MCF 10A (cell line): Measurements from ENCODE around the gene PRUNE1. TPM values are rescaled to one million over a fixed set of nuclear protein-coding genes. Genes with fewer than 3 reads are reported as not detected.

Experiments
- BruUV-seq: library from RNA; stranded (reverse); fragments of 400-500 nt; replicated peaks from 2 replicates; lab custom pipeline; 2021; lab: Mats Ljungman, UMichigan
- CTCF ChIA-PET: fragments of 300-600 bp; sonication (Branson Sonifier 250); formaldehyde crosslinking; extraction: SDS; loops from one replicate; lab custom pipeline; 2021; ENCODE audit warnings: antibody characterized with exemption, inconsistent platforms; lab: Yijun Ruan, JAX
- POLR2A ChIA-PET: fragments of 300-600, 350-650 bp; sonication (Branson Sonifier 250); formaldehyde crosslinking; extraction: SDS; loops from one replicate; lab custom pipeline; 2020; ENCODE audit warnings: antibody characterized with exemption, inconsistent platforms; lab: Yijun Ruan, JAX
- DNase-seq: peaks from one replicate; pipeline ENCODE4 v3.0.0-alpha.2; 2018; ENCODE audit not compliant: unreplicated experiment
- H3K27ac Mint-ChIP-seq: one replicate; pipeline ENCODE4 v1.8.0; 2022; ENCODE audit warnings: mild to moderate bottlenecking, low read depth, mixed read lengths; ENCODE audit not compliant: unreplicated experiment
- H3K27me3 Mint-ChIP-seq: one replicate; pipeline ENCODE4 v1.8.0; 2022; ENCODE audit warnings: mixed read lengths; ENCODE audit not compliant: insufficient read depth, unreplicated experiment
- H3K36me3 Mint-ChIP-seq: one replicate; pipeline ENCODE4 v1.8.0; 2022; ENCODE audit warnings: mild to moderate bottlenecking, moderate library complexity, mixed read lengths; ENCODE audit not compliant: insufficient read depth, unreplicated experiment
- H3K4me1 Mint-ChIP-seq: one replicate; pipeline ENCODE4 v1.8.0; 2022; ENCODE audit warnings: mixed read lengths; ENCODE audit not compliant: insufficient read depth, unreplicated experiment
- H3K4me3 Mint-ChIP-seq: one replicate; pipeline ENCODE4 v1.8.0; 2022; ENCODE audit warnings: mild to moderate bottlenecking, moderate library complexity, mixed read lengths; ENCODE audit not compliant: unreplicated experiment
- H3K9me3 Mint-ChIP-seq: one replicate; pipeline ENCODE4 v1.8.0; 2022; ENCODE audit warnings: mixed read lengths; ENCODE audit not compliant: unreplicated experiment
- CTCF ChIP-seq: fragments of 200-600 bp; IDR thresholded peaks from one replicate; pipeline ENCODE4 v1.8.0; 2022; ENCODE audit warnings: antibody characterized with exemption, mild to moderate bottlenecking; ENCODE audit not compliant: unreplicated experiment
- intact Hi-C: fragments of 100-400 bp; cut with micrococcal nuclease; formaldehyde crosslinking; loops from 2 replicates; pipeline ENCODE4 v1.14.1; 2022
- total RNA-seq: library from RNA; stranded (reverse); gene quantifications from 2 replicates; pipeline ENCODE4 v1.2.3, GENCODE V29; 2022

The PRUNE1 gene
- total RNA-seq, 1 experiment from 2014 or later: 17.6 TPM

DNA sequence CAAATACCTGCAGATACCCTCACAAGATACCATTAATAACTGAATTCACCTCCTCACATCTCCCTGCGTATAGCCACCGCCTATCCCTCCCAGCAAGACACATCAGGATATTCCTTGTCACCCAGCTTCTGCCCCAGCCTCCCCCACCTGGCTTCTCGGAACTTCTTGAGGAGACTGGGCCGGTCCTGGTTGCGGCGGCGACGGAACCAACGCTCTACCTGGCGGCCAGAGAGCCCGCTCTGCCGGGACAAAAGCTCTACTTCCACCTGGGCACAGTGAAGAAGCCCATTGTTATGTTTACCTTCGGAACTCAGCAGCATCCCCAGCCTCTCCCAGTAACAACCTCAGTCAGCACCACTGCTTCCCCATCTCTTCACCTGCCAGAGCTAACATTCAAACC, 40.3 kb upstream of the PRUNE1 start:
- no peak for DNase-seq
- Mint-ChIP-seq H3K36me3 (peaks cover 70% of the 10 kb centered on the region), H3K4me3 (no peak overlapping the region), H3K9me3 (no peaks in the 10 kb centered on the region), H3K27me3 (no peaks in the 10 kb centered on the region), H3K27ac (peak overlapping the region; percentile 22), H3K4me1 (peaks cover 33% of the 10 kb centered on the region)
- ChIA-PET CTCF (interaction anchor here (0.7 to 4.4 kb wide), 9 partner anchors 10 to 199 kb away, joined by 3 to 35 read pairs (median 5); no protein-coding TSS in a partner anchor), POLR2A (interaction anchor here (0.6 to 1.5 kb wide), 4 partner anchors 14 to 295 kb away, joined by 3 to 5 read pairs (median 4); partner anchors contain the start of gene C1orf56)
- BruUV-seq: no TSS peak
- TF ChIP-seq CTCF: no peak
- intact Hi-C loops: no loop called here

GRCh38 chr1:150968491-150968890, 39.8 kb upstream of the PRUNE1 start:
- no peaks in the 10 kb centered on the region for H3K27me3 Mint-ChIP-seq
- ChIA-PET CTCF (interaction anchor here (0.7 to 4.4 kb wide), 8 partner anchors 10 to 200 kb away, joined by 3 to 35 read pairs (median 5); no protein-coding TSS in a partner anchor), POLR2A (interaction anchor here (0.6 to 1.5 kb wide), 4 partner anchors 15 to 294 kb away, joined by 3 to 5 read pairs (median 4); partner anchors contain the start of gene C1orf56)
- H3K27ac Mint-ChIP-seq: peak overlapping the region; percentile 36
- H3K4me1 Mint-ChIP-seq: peaks cover 36% of the 10 kb centered on the region
- no peak overlapping the region for H3K4me3 Mint-ChIP-seq
- no TSS peak for BruUV-seq
- peaks cover 64% of the 10 kb centered on the region for H3K36me3 Mint-ChIP-seq
- TF ChIP-seq CTCF: no peak
- H3K9me3 Mint-ChIP-seq: no peaks in the 10 kb centered on the region
- intact Hi-C loops: no loop called here
- no peak for DNase-seq

- H3K27ac Mint-ChIP-seq: peak overlapping the region; percentile 96
- no peaks in the 10 kb centered on the region for H3K9me3 Mint-ChIP-seq
- CTCF ChIA-PET: interaction anchor here (0.5 to 4.4 kb wide), 11 partner anchors 8 to 1065 kb away, joined by 3 to 35 read pairs (median 3); partner anchors contain the start of gene MINDY1
- no peak for TF ChIP-seq CTCF
- H3K4me1 Mint-ChIP-seq: peaks cover 36% of the 10 kb centered on the region
- no TSS peak for BruUV-seq
- DNase-seq: no peak
- peaks cover 53% of the 10 kb centered on the region for H3K36me3 Mint-ChIP-seq
- no peaks in the 10 kb centered on the region for H3K27me3 Mint-ChIP-seq
- POLR2A ChIA-PET: interaction anchor here (0.6 to 2.3 kb wide), 5 partner anchors 9 to 44 kb away, joined by 3 to 7 read pairs (median 4); partner anchors contain the start of genes ANXA9, MINDY1 and SETDB1
- H3K4me3 Mint-ChIP-seq: no peak overlapping the region
- intact Hi-C loops: loop anchor here (5.0 kb wide), 1 partner anchor 42 kb away; the partner anchor contains the start of gene SETDB1
These were observed 38.6 kb upstream of the PRUNE1 start for GRCh38 chr1:150969626-150970025.

DNA sequence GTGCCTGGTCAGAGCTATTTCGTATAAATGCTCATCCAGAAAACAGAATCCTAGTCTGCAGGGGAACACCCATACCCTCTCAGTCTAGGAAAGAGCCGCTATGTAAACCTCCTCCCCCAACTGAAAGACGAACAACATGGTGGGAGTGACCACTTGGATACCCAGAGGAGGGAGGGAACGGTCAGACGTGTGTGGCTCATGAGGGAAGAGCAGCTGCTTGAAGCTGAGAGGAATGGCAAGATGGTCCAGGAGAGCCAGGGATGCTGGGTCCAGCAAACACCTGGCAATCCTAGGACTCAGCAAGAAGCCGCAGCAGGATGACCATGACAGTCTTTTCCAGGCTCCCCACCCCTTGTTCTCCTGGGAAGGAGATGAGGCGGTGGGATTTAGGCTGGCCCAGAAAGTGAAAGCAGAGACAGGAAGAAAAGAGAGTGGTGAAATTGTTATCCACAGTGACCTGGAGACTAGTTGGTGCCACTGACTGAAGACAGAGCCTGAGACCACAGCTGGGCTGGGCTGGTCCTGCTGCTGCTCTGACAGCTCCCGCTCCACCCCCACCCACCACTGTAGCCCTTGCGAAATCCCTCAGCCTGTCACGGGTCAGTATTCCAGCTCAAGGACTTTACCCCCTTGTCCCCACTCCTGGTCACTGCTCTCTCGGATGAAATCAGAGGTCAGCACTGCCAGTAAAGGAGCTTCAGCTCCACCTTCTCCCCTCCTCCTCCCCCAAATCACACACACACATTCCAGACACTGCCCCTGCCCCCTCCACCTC, 37.3 kb upstream of the PRUNE1 start:
- Mint-ChIP-seq H3K9me3 (no peaks in the 10 kb centered on the region), H3K27ac (peak overlapping the region; percentile 96), H3K4me3 (peak overlapping the region; percentile 85), H3K27me3 (no peaks in the 10 kb centered on the region), H3K4me1 (peaks cover 36% of the 10 kb centered on the region), H3K36me3 (peaks cover 39% of the 10 kb centered on the region)
- no TSS peak for BruUV-seq
- ChIA-PET POLR2A (interaction anchor here (1.2 to 2.3 kb wide), 6 partner anchors 9 to 45 kb away, joined by 5 to 11 read pairs (median 7); partner anchors contain the start of genes ANXA9, MINDY1 and SETDB1), CTCF (interaction anchor here (2.1 to 4.4 kb wide), 2 partner anchors 9 to 25 kb away, joined by 7 to 35 read pairs; no protein-coding TSS in a partner anchor)
- peak; percentile 58 for DNase-seq
- no peak for TF ChIP-seq CTCF
- intact Hi-C loops: loop anchor here (5.0 kb wide), 1 partner anchor 44 kb away; the partner anchor contains the start of gene SETDB1
